Tibial nerve (tissue), 4 donors: ENCODE results near the gene ERI2.

Experiments
- EP300 ChIP-seq, 2 donors: sonication (generic); formaldehyde crosslinking; IDR thresholded peaks; one replicate each; pipeline ENCODE4 v1.6.1; 2017; ENCODE audit warnings: antibody characterized with exemption in 2 of 2, mild to moderate bottlenecking in 1 of 2
- POLR2A ChIP-seq, 2 donors: fragments of 450-650 bp; IDR thresholded peaks; one replicate each; pipeline ENCODE4 v1.6.1; 2017; ENCODE audit warnings: antibody characterized with exemption in 2 of 2, mild to moderate bottlenecking in 2 of 2, moderate library complexity in 2 of 2
- TF ChIP-seq, protein P1 (sequence below), 5 experiments: fragments of 200-600 bp in 3 of 5; fragments of 450-650 bp in 2 of 5; sonication (generic) in 3 of 5; IDR thresholded peaks; one replicate each; pipeline ENCODE4 v1.5.1; 2016 to 2019; ENCODE audit warnings: antibody characterized with exemption in 5 of 5, mild to moderate bottlenecking in 3 of 5, moderate library complexity in 2 of 5

DNA sequence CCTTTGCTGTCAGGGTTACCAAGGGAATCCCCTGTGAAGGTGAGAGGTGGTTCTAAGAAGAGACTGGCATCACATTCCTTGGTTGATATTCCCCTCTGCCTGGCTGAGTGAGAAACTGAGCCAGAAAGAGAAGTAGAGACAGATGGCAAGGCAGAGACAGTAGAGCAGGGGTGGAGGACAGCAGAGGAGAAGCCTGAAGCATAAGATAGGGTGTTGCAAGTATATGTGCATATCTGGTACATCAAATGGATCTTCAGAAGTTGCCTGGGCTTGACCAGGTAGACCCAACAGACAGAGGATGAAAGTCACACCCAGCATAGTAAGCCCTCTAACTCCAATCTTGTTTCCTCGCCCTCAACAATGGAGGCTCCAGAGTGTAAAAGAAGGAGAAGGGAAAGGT is 56.8 kb downstream of the ERI2 start:
- TF ChIP-seq, protein P1, sequence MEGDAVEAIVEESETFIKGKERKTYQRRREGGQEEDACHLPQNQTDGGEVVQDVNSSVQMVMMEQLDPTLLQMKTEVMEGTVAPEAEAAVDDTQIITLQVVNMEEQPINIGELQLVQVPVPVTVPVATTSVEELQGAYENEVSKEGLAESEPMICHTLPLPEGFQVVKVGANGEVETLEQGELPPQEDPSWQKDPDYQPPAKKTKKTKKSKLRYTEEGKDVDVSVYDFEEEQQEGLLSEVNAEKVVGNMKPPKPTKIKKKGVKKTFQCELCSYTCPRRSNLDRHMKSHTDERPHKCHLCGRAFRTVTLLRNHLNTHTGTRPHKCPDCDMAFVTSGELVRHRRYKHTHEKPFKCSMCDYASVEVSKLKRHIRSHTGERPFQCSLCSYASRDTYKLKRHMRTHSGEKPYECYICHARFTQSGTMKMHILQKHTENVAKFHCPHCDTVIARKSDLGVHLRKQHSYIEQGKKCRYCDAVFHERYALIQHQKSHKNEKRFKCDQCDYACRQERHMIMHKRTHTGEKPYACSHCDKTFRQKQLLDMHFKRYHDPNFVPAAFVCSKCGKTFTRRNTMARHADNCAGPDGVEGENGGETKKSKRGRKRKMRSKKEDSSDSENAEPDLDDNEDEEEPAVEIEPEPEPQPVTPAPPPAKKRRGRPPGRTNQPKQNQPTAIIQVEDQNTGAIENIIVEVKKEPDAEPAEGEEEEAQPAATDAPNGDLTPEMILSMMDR (IDR thresholded peaks at IDR 0.05) = no peak
- TF ChIP-seq EP300 (IDR thresholded peaks at IDR 0.05) (no peak), POLR2A (IDR thresholded peaks at IDR 0.05) (no peak)
